Fibroblast of the aortic adventitia (primary cell): ENCODE results near the gene CAPZB. TPM values are rescaled to one million over a fixed set of nuclear protein-coding genes. Genes with fewer than 3 reads are reported as not detected.

Experiments
- DNase-seq: peaks from one replicate; pipeline ENCODE4 v3.0.0-alpha.2; 2010; ENCODE audit warnings: low read depth
- H3K4me3 ChIP-seq: 2 replicates; pipeline ENCODE4 v1.5.1; 2011; ENCODE audit warnings: low read depth, mild to moderate bottlenecking, control low read depth, low read length, moderate library complexity
- total RNA-seq: library from RNA; depleted of rRNA; stranded (reverse); fragments of >200 nt; gene quantifications from 2 replicates; pipeline ENCODE4 v1.2.3, GENCODE V29; 2012; ENCODE audit warnings: low replicate concordance
- TF ChIP-seq, protein P1 (sequence below): IDR thresholded peaks from 2 replicates; pipeline ENCODE4 v1.5.1; 2011; ENCODE audit warnings: mild to moderate bottlenecking, low read length, control low read depth, inconsistent platforms; ENCODE audit not compliant: insufficient read depth

Gene CAPZB
- total RNA-seq, 1 donor, result 232 TPM

DNA sequence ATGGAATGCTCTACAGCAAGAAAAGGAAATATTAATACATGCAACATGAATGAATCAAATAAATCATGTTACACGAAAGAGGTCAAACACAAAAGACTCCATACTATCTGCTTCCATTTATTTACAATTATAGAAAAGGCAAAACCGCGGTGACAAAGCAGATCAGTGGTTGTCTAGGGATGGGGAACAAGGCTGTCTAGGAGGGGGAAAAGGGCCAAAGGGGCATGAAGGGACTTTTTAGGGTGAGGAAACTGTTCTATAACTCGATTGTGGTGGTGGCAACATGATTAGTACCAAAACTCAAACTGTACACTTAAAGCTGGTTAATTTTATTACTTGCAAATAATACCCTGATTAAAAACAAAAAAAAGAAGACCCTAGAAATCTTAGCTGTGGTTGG, 20.6 kb downstream of the CAPZB start:
- no peak for DNase-seq
- TF ChIP-seq, protein P1, sequence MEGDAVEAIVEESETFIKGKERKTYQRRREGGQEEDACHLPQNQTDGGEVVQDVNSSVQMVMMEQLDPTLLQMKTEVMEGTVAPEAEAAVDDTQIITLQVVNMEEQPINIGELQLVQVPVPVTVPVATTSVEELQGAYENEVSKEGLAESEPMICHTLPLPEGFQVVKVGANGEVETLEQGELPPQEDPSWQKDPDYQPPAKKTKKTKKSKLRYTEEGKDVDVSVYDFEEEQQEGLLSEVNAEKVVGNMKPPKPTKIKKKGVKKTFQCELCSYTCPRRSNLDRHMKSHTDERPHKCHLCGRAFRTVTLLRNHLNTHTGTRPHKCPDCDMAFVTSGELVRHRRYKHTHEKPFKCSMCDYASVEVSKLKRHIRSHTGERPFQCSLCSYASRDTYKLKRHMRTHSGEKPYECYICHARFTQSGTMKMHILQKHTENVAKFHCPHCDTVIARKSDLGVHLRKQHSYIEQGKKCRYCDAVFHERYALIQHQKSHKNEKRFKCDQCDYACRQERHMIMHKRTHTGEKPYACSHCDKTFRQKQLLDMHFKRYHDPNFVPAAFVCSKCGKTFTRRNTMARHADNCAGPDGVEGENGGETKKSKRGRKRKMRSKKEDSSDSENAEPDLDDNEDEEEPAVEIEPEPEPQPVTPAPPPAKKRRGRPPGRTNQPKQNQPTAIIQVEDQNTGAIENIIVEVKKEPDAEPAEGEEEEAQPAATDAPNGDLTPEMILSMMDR, result no peak
- H3K4me3 ChIP-seq, result no peak overlapping the region

- TF ChIP-seq, protein P1, result no peak
- no peak for DNase-seq
- no peak overlapping the region for H3K4me3 ChIP-seq
These were observed 21.9 kb downstream of the CAPZB start for GRCh38 chr1:19463504-19463803.

GRCh38 chr1:19462781-19463503, 22.4 kb downstream of the CAPZB start:
- no peak overlapping the region for H3K4me3 ChIP-seq
- TF ChIP-seq, protein P1, result no peak
- no peak for DNase-seq

DNA sequence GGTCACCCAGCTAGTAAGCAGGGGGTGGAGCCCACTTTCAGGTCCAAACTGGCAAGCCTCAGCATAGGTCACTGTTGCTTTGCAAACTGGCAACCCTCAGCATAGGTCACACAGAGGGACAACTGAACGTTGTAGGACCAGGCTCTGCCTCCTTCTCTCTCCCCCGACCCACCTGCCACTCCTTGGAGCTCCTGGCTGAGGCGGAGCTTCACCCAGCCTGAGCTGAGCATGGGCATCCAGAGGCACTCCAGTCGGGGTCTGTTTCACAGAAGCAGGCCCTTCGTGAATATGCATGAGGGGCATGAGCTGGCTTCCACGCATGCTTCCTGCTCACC, 24.2 kb downstream of the CAPZB start:
- TF ChIP-seq, protein P1, result no peak
- DNase-seq, result no peak
- H3K4me3 ChIP-seq, result no peak overlapping the region

- no peak for DNase-seq
- TF ChIP-seq, protein P1, result no peak
- no peak overlapping the region for H3K4me3 ChIP-seq
These were observed 24.7 kb downstream of the CAPZB start for GRCh38 chr1:19460535-19461219.

GRCh38 chr1:19458815-19459417, 26.4 kb downstream of the CAPZB start:
- H3K4me3 ChIP-seq, result no peak overlapping the region
- TF ChIP-seq, protein P1, result no peak
- no peak for DNase-seq

DNA sequence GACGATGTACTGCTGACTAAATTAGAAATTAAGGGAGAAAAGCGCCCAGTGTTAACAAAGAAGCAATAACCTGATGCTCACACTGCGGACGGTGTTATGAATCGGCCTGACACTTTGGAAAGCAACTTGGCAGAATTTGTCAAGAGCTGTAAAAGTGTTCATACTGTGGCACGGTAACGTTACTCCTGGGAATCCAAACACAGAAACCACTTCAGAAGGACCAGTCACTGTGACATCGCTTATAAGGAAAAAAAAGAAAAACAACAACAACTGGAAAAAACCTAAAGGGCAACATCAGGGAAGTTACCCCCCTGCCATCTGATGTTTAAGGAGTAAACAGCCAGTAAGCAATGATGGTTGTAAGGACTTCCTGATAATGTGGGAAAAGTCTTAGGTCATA, 27.7 kb downstream of the CAPZB start:
- TF ChIP-seq, protein P1, result no peak
- DNase-seq, result no peak
- no peak overlapping the region for H3K4me3 ChIP-seq
